Activated T-helper 2 cell treated with anti-CD3 and anti-CD28 coated beads, Interferon-gamma antibody, Interleukin-2, Interleukin-4, amounts not matched to agents 10 μg/mL and 5 μg/mL and 100 μg/mL, durations not matched to agents 14 hours and 24 hours and 36 hours (primary cell): ENCODE data around the gene SYTL3. TPM values are rescaled to one million over a fixed set of nuclear protein-coding genes. Genes with fewer than 3 reads are reported as not detected.
"Not testable (repeated sequence)": the region's sequence is repeated elsewhere in the genome, so short reads cannot be mapped to it uniquely, and the experiment has no call there.

ENCODE experiments used
- DNase-seq: peaks from one replicate; pipeline ENCODE4 v3.0.0; 2021; ENCODE audit warnings: low spot score
- H3K27ac Mint-ChIP-seq: one replicate; pipeline ENCODE4 v1.8.0; 2021; ENCODE audit warnings: mixed read lengths
- H3K27me3 Mint-ChIP-seq: one replicate; pipeline ENCODE4 v1.8.0; 2021; ENCODE audit warnings: low read depth, mixed read lengths
- H3K36me3 Mint-ChIP-seq: one replicate; pipeline ENCODE4 v1.8.0; 2021; ENCODE audit warnings: low read depth, mixed read lengths
- H3K4me1 Mint-ChIP-seq: one replicate; pipeline ENCODE4 v1.8.0; 2021; ENCODE audit warnings: low read depth, mixed read lengths
- H3K4me3 Mint-ChIP-seq: one replicate; pipeline ENCODE4 v1.8.0; 2021; ENCODE audit warnings: low read depth, mild to moderate bottlenecking, moderate library complexity, mixed read lengths
- H3K9me3 Mint-ChIP-seq: one replicate; pipeline ENCODE4 v1.8.0; 2021; ENCODE audit warnings: mixed read lengths
- intact Hi-C: fragments of 100-400 bp; cut with micrococcal nuclease; formaldehyde crosslinking; loops from one replicate; pipeline ENCODE4 v1.15.1; 2023
- total RNA-seq: library from RNA; stranded (reverse); gene quantifications from 2 replicates; pipeline ENCODE4 v1.2.3, GENCODE V29; 2022

SYTL3 gene
- total RNA-seq, 1 donor from 2014 or later = 232 TPM

- H3K9me3 Mint-ChIP-seq = no peaks in the 10 kb centered on the region
- intact Hi-C loops = no loop called here
- DNase-seq = no peak
- H3K4me3 Mint-ChIP-seq = no peak overlapping the region
- peaks cover 52% of the 10 kb centered on the region for H3K4me1 Mint-ChIP-seq
- no peak overlapping the region for H3K27ac Mint-ChIP-seq
- no peaks in the 10 kb centered on the region for H3K27me3 Mint-ChIP-seq
- H3K36me3 Mint-ChIP-seq = peaks cover 91% of the 10 kb centered on the region
Observed at GRCh38 chr6:158684311-158684710, 34.5 kb downstream of the SYTL3 start.

- Mint-ChIP-seq H3K27ac (no peak overlapping the region), H3K9me3 (no peaks in the 10 kb centered on the region), H3K4me3 (no peak overlapping the region), H3K27me3 (no peaks in the 10 kb centered on the region), H3K36me3 (peaks cover 91% of the 10 kb centered on the region), H3K4me1 (peaks cover 55% of the 10 kb centered on the region)
- DNase-seq = no peak
- intact Hi-C loops = no loop called here
Observed at GRCh38 chr6:158684745-158685324, 35.0 kb downstream of the SYTL3 start.

- DNase-seq = no peak
- Mint-ChIP-seq H3K36me3 (peaks cover 87% of the 10 kb centered on the region), H3K4me1 (peaks cover 61% of the 10 kb centered on the region), H3K9me3 (no peaks in the 10 kb centered on the region), H3K27me3 (no peaks in the 10 kb centered on the region), H3K27ac (peak overlapping the region; percentile 62), H3K4me3 (peak overlapping the region; percentile 45)
- intact Hi-C loops = loop anchor here (2.0 kb wide), 1 partner anchor 34 kb away; no protein-coding TSS in a partner anchor
Observed at GRCh38 chr6:158686311-158686710, 36.5 kb downstream of the SYTL3 start.

- Mint-ChIP-seq H3K4me3 (peak overlapping the region; percentile 45), H3K4me1 (peaks cover 58% of the 10 kb centered on the region), H3K36me3 (peaks cover 83% of the 10 kb centered on the region), H3K27me3 (no peaks in the 10 kb centered on the region), H3K9me3 (no peaks in the 10 kb centered on the region), H3K27ac (peak overlapping the region; percentile 62)
- intact Hi-C loops = loop anchor here (2.0 kb wide), 1 partner anchor 34 kb away; no protein-coding TSS in a partner anchor
- peak; percentile 58 for DNase-seq
Observed at GRCh38 chr6:158686791-158687381, 37.0 kb downstream of the SYTL3 start.

- intact Hi-C loops = loop anchor here (2.0 kb wide), 1 partner anchor 35 kb away; no protein-coding TSS in a partner anchor
- no peaks in the 10 kb centered on the region for H3K27me3 Mint-ChIP-seq
- no peaks in the 10 kb centered on the region for H3K9me3 Mint-ChIP-seq
- H3K4me1 Mint-ChIP-seq = peaks cover 58% of the 10 kb centered on the region
- peak overlapping the region; percentile 62 for H3K27ac Mint-ChIP-seq
- no peak for DNase-seq
- no peak overlapping the region for H3K4me3 Mint-ChIP-seq
- H3K36me3 Mint-ChIP-seq = peaks cover 84% of the 10 kb centered on the region
Observed at GRCh38 chr6:158687506-158687905, 37.7 kb downstream of the SYTL3 start.

GRCh38 chr6:158688860-158689259 is 39.0 kb downstream of the SYTL3 start:
- Mint-ChIP-seq H3K4me1 (peaks cover 53% of the 10 kb centered on the region), H3K9me3 (no peaks in the 10 kb centered on the region), H3K36me3 (peaks cover 81% of the 10 kb centered on the region), H3K27me3 (no peaks in the 10 kb centered on the region), H3K4me3 (no peak overlapping the region), H3K27ac (no peak overlapping the region)
- intact Hi-C loops = no loop called here
- no peak for DNase-seq

- H3K36me3 Mint-ChIP-seq = peaks cover 77% of the 10 kb centered on the region
- intact Hi-C loops = loop anchor here (10.0 kb wide), 1 partner anchor 480 kb away; no protein-coding TSS in a partner anchor
- no peak overlapping the region for H3K27ac Mint-ChIP-seq
- H3K4me3 Mint-ChIP-seq = no peak overlapping the region
- DNase-seq = no peak
- no peaks in the 10 kb centered on the region for H3K27me3 Mint-ChIP-seq
- H3K4me1 Mint-ChIP-seq = peaks cover 24% of the 10 kb centered on the region
- no peaks in the 10 kb centered on the region for H3K9me3 Mint-ChIP-seq
Observed at GRCh38 chr6:158694913-158695312, 45.1 kb downstream of the SYTL3 start.

- no peak overlapping the region for H3K4me3 Mint-ChIP-seq
- no peak for DNase-seq
- H3K4me1 Mint-ChIP-seq = peaks cover 25% of the 10 kb centered on the region
- H3K27ac Mint-ChIP-seq = peak overlapping the region; percentile 91
- intact Hi-C loops = loop anchor here (2.0 to 10.0 kb wide), 2 partner anchors 53 to 483 kb away; partner anchors contain the start of gene DYNLT1
- no peaks in the 10 kb centered on the region for H3K27me3 Mint-ChIP-seq
- peaks cover 83% of the 10 kb centered on the region for H3K36me3 Mint-ChIP-seq
- H3K9me3 Mint-ChIP-seq = no peaks in the 10 kb centered on the region
Observed at GRCh38 chr6:158697811-158698210, 48.0 kb downstream of the SYTL3 start.

- H3K9me3 Mint-ChIP-seq = no peaks in the 10 kb centered on the region
- intact Hi-C loops = loop anchor here (2.0 to 10.0 kb wide), 2 partner anchors 54 to 484 kb away; partner anchors contain the start of gene DYNLT1
- peak overlapping the region; percentile 45 for H3K4me3 Mint-ChIP-seq
- H3K27me3 Mint-ChIP-seq = no peaks in the 10 kb centered on the region
- peaks cover 32% of the 10 kb centered on the region for H3K4me1 Mint-ChIP-seq
- DNase-seq = no peak
- peak overlapping the region; percentile 91 for H3K27ac Mint-ChIP-seq
- H3K36me3 Mint-ChIP-seq = peaks cover 79% of the 10 kb centered on the region
Observed at GRCh38 chr6:158698931-158699330, 49.1 kb downstream of the SYTL3 start.

GRCh38 chr6:158701268-158701667 is 51.4 kb downstream of the SYTL3 start:
- intact Hi-C loops, H3K9me3 Mint-ChIP-seq, DNase-seq, H3K27me3 Mint-ChIP-seq, H3K4me3 Mint-ChIP-seq: not testable (repeated sequence)
- peaks cover 38% of the 10 kb centered on the region for H3K4me1 Mint-ChIP-seq
- peak overlapping the region; percentile 61 for H3K27ac Mint-ChIP-seq
- peaks cover 73% of the 10 kb centered on the region for H3K36me3 Mint-ChIP-seq

GRCh38 chr6:158703111-158703836 is 53.4 kb downstream of the SYTL3 start:
- H3K27ac Mint-ChIP-seq = no peak overlapping the region
- H3K4me3 Mint-ChIP-seq = no peak overlapping the region
- H3K4me1 Mint-ChIP-seq = peaks cover 32% of the 10 kb centered on the region
- intact Hi-C loops = no loop called here
- H3K27me3 Mint-ChIP-seq = no peaks in the 10 kb centered on the region
- DNase-seq = no peak
- peaks cover 70% of the 10 kb centered on the region for H3K36me3 Mint-ChIP-seq
- no peaks in the 10 kb centered on the region for H3K9me3 Mint-ChIP-seq

- peaks cover 67% of the 10 kb centered on the region for H3K36me3 Mint-ChIP-seq
- H3K4me3 Mint-ChIP-seq = no peak overlapping the region
- DNase-seq = peak; percentile 71
- H3K27ac Mint-ChIP-seq = peak overlapping the region; percentile 78
- H3K4me1 Mint-ChIP-seq = peaks cover 24% of the 10 kb centered on the region
- no peaks in the 10 kb centered on the region for H3K27me3 Mint-ChIP-seq
- H3K9me3 Mint-ChIP-seq = no peaks in the 10 kb centered on the region
- intact Hi-C loops = loop anchor here (1.0 kb wide), 1 partner anchor 268 kb away; no protein-coding TSS in a partner anchor
Observed at GRCh38 chr6:158703837-158704822, 54.3 kb downstream of the SYTL3 start.
